ENCODE measurements around the gene NCOA1. TPM values are rescaled to one million over a fixed set of nuclear protein-coding genes. Genes with fewer than 3 reads are reported as not detected.

Gene NCOA1
- total and polyA plus RNA-seq, 4 experiments from 2014 or later, result 5.9 to 46.2 (median 34.8) TPM

DNA sequence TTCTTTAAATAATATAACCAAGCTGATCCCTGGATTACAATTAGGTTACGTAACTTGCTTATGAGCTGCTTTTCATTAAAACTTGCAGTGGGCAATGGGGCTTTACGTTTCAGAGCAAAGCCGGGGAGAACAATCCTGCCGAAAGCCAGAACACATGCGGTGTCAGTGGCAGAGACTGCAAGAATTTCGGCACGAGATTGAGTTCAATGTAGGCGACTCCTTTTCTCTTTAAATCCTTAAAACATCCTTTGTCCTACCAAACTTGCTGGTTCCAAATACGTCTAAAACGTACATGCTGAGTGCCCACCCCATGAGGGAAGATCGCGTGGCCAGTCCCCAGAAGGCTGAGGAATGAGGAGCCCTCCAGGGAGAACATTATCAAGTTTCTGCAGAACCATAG lies 36.8 kb upstream of the NCOA1 start:
- Mint-ChIP-seq H3K27me3 (peaks cover 0 to 7% of the 10 kb centered on the region in 2 donors), H3K27ac (peak overlapping the region in 1 of 7 donors; percentile 53), H3K36me3 (peaks cover 3 to 5% of the 10 kb centered on the region in 2 donors), H3K9me3 (peaks cover 0 to 19% (median 9%) of the 10 kb centered on the region in 8 donors), H3K4me3 (no peak overlapping the region), H3K4me1 (peaks cover 0 to 2% (median 0%) of the 10 kb centered on the region in 4 donors)
- DNase-seq, result no peak
- no peaks in the 10 kb centered on the region for H3K27me3 ChIP-seq (ENCODE audit: insufficient read depth, low read length)
- ChIA-PET POLR2A (ENCODE audit: partially characterized antibody) (no interaction called here), CTCF (ENCODE audit: partially characterized antibody) (no interaction called here)
- H3K4me3 ChIP-seq (ENCODE audit: low read length in 2 of 2), result no peak overlapping the region
- H3K36me3 ChIP-seq (ENCODE audit: insufficient read depth, low read length), result no peaks in the 10 kb centered on the region
- H3K9me3 ChIP-seq (ENCODE audit: control insufficient read depth in 1 of 2, low read length in 2 of 2), result no peaks in the 10 kb centered on the region
- intact Hi-C loops (cut with micrococcal nuclease), result no loop called here
- H3K27ac ChIP-seq (ENCODE audit: low read depth, low read length), result no peak overlapping the region
- H3K4me1 ChIP-seq (ENCODE audit: insufficient read depth, low read length), result no peaks in the 10 kb centered on the region

DNA sequence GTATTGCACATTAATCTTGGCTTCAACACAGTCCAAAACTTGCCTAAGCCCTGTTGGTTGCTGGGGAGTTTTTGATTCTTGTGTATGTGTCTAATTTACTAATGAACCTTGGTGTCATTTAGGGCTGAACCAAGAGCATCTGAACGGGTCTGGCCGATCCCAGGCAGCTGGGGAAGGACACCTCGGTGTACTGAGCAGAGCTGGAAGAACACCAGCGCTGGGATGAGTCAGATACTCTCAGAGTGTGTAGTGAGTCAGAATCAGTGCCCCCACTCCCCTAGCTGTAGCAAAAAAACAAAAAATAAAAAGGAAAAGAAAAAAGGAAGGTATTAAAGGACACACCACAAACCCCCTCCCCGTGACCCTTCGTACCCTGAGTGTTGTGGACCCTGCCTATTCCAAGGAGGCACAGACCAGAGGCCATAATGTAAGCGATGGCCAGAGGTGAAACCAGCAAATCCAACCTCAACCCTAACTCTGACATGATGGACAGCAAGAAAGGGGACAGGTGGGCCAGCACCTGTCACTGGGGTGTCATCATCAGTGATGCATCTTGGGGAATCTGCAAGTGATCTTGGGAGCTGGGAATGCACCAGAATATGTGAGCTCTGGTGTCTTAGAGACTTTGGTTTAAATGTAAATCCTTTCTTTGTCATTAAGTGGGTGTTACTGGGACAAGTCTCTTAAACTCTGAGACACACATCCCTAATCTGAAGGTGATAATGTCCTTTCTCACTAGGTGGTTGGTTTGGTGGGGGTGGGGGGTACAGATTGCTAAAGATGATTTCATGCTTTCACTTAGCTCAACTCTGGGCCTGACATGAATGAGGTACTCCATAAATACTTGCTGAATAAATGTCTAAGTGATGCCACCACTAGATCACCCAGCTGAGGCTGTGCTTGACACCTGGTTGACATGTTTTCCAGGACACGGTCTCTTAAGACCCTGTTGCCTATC lies 34.2 kb upstream of the NCOA1 start:
- Histone ChIP-seq H3K4me3 (ENCODE audit: low read length in 2 of 2) (no peak overlapping the region), H3K27ac (ENCODE audit: low read depth, low read length) (no peak overlapping the region), H3K27me3 (ENCODE audit: insufficient read depth, low read length) (no peaks in the 10 kb centered on the region), H3K36me3 (ENCODE audit: insufficient read depth, low read length) (no peaks in the 10 kb centered on the region), H3K9me3 (ENCODE audit: control insufficient read depth in 1 of 2, low read length in 2 of 2) (no peaks in the 10 kb centered on the region), H3K4me1 (ENCODE audit: insufficient read depth, low read length) (no peaks in the 10 kb centered on the region)
- Mint-ChIP-seq H3K9me3 (peaks cover 0 to 2% (median 0%) of the 10 kb centered on the region in 8 donors), H3K36me3 (no peaks in the 10 kb centered on the region), H3K4me1 (peaks cover 0 to 3% (median under 1%) of the 10 kb centered on the region in 4 donors), H3K27me3 (peaks cover 0 to 4% of the 10 kb centered on the region in 2 donors), H3K4me3 (no peak overlapping the region), H3K27ac (peak overlapping the region in 1 of 7 donors; percentile 60)
- DNase-seq, result no peak
- CTCF ChIA-PET (ENCODE audit: partially characterized antibody), result interaction anchor here (1.0 kb wide), 1 partner anchor 34 kb away, joined by 4 read pairs; no protein-coding TSS in a partner anchor
- POLR2A ChIA-PET (ENCODE audit: partially characterized antibody), result no interaction called here
- intact Hi-C loops (cut with micrococcal nuclease), result no loop called here

DNA sequence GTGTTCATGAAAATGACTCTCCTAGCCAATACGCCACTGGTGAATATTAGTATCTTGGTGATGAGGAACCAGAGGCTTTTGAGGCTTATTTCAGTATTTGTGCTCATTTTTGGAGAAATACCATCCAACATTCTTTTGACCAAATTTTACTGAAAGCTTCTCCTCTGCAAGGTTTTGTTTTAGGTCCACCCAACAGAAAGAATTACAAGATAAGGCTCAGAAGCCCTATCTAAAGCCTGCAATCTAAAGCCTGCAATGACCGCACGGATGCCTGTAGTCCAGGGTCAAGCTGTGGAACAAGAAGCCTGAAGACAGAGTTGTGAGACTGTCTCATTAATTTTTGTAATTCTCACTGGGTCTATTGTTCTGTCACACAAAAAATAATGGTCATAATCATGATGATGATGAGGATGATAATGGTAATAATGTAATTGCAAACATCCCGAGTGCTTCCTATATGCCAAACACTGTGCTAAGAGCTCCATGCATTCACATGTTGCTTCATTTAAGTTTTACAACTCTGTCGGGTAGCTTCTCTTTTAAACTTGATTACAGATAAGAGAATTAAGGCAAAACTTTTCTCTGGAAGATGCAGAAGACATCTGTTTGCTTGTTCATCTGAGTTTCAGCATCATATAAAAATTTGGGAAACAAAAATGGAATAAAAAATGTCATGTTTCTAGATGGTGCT lies 33.2 kb upstream of the NCOA1 start:
- Histone ChIP-seq H3K36me3 (ENCODE audit: insufficient read depth, low read length) (no peaks in the 10 kb centered on the region), H3K9me3 (ENCODE audit: control insufficient read depth in 1 of 2, low read length in 2 of 2) (no peaks in the 10 kb centered on the region), H3K4me3 (ENCODE audit: low read length in 2 of 2) (no peak overlapping the region), H3K27me3 (ENCODE audit: insufficient read depth, low read length) (no peaks in the 10 kb centered on the region), H3K27ac (ENCODE audit: low read depth, low read length) (no peak overlapping the region), H3K4me1 (ENCODE audit: insufficient read depth, low read length) (no peaks in the 10 kb centered on the region)
- peaks cover 0 to 4% of the 10 kb centered on the region in 2 donors for H3K27me3 Mint-ChIP-seq
- CTCF ChIA-PET (ENCODE audit: partially characterized antibody), result interaction anchor here (1.0 kb wide), 1 partner anchor 35 kb away, joined by 4 read pairs; no protein-coding TSS in a partner anchor
- intact Hi-C loops (cut with micrococcal nuclease), result no loop called here
- POLR2A ChIA-PET (ENCODE audit: partially characterized antibody), result no interaction called here
- H3K4me3 Mint-ChIP-seq, result no peak overlapping the region
- peaks cover 0 to 2% (median 0%) of the 10 kb centered on the region in 8 donors for H3K9me3 Mint-ChIP-seq
- H3K27ac Mint-ChIP-seq, result no peak overlapping the region
- H3K36me3 Mint-ChIP-seq, result no peaks in the 10 kb centered on the region
- DNase-seq, result no peak
- peaks cover 0 to 5% (median 2%) of the 10 kb centered on the region in 4 donors for H3K4me1 Mint-ChIP-seq

- Histone ChIP-seq H3K36me3 (ENCODE audit: insufficient read depth, low read length) (no peaks in the 10 kb centered on the region), H3K4me1 (ENCODE audit: insufficient read depth, low read length) (no peaks in the 10 kb centered on the region), H3K9me3 (ENCODE audit: control insufficient read depth in 1 of 2, low read length in 2 of 2) (no peaks in the 10 kb centered on the region), H3K27ac (ENCODE audit: low read depth, low read length) (no peak overlapping the region), H3K4me3 (ENCODE audit: low read length in 2 of 2) (no peak overlapping the region), H3K27me3 (ENCODE audit: insufficient read depth, low read length) (no peaks in the 10 kb centered on the region)
- no peak for DNase-seq
- ChIA-PET CTCF (ENCODE audit: partially characterized antibody) (interaction anchor here (1.6 kb wide), 1 partner anchor 9 kb away, joined by 5 read pairs; no protein-coding TSS in a partner anchor), POLR2A (ENCODE audit: partially characterized antibody) (no interaction called here)
- H3K36me3 Mint-ChIP-seq, result no peaks in the 10 kb centered on the region
- intact Hi-C loops (cut with micrococcal nuclease), result no loop called here
- H3K27me3 Mint-ChIP-seq, result peaks cover 0 to 5% of the 10 kb centered on the region in 2 donors
- no peak overlapping the region for H3K4me3 Mint-ChIP-seq
- H3K4me1 Mint-ChIP-seq, result peaks cover 0 to 5% (median 2%) of the 10 kb centered on the region in 4 donors
- H3K27ac Mint-ChIP-seq, result no peak overlapping the region
- H3K9me3 Mint-ChIP-seq, result peaks cover 0 to 2% (median 0%) of the 10 kb centered on the region in 8 donors
These were observed 31.6 kb upstream of the NCOA1 start for GRCh38 chr2:24459224-24460161.

GRCh38 chr2:24461685-24462084 lies 29.4 kb upstream of the NCOA1 start:
- Mint-ChIP-seq H3K4me3 (peak overlapping the region in 1 of 8 donors; percentile 21), H3K36me3 (no peaks in the 10 kb centered on the region), H3K27me3 (peaks cover 0 to 5% of the 10 kb centered on the region in 2 donors), H3K4me1 (peaks cover 0 to 5% (median 1%) of the 10 kb centered on the region in 4 donors), H3K27ac (peak overlapping the region in 1 of 7 donors; percentile 38), H3K9me3 (peaks cover 0 to 2% (median 0%) of the 10 kb centered on the region in 8 donors)
- Histone ChIP-seq H3K4me1 (ENCODE audit: insufficient read depth, low read length) (no peaks in the 10 kb centered on the region), H3K27ac (ENCODE audit: low read depth, low read length) (no peak overlapping the region), H3K36me3 (ENCODE audit: insufficient read depth, low read length) (no peaks in the 10 kb centered on the region), H3K4me3 (ENCODE audit: low read length in 2 of 2) (no peak overlapping the region), H3K9me3 (ENCODE audit: control insufficient read depth in 1 of 2, low read length in 2 of 2) (no peaks in the 10 kb centered on the region), H3K27me3 (ENCODE audit: insufficient read depth, low read length) (no peaks in the 10 kb centered on the region)
- ChIA-PET CTCF (ENCODE audit: partially characterized antibody) (no interaction called here), POLR2A (ENCODE audit: partially characterized antibody) (no interaction called here)
- no peak for DNase-seq
- intact Hi-C loops (cut with micrococcal nuclease), result no loop called here

DNA sequence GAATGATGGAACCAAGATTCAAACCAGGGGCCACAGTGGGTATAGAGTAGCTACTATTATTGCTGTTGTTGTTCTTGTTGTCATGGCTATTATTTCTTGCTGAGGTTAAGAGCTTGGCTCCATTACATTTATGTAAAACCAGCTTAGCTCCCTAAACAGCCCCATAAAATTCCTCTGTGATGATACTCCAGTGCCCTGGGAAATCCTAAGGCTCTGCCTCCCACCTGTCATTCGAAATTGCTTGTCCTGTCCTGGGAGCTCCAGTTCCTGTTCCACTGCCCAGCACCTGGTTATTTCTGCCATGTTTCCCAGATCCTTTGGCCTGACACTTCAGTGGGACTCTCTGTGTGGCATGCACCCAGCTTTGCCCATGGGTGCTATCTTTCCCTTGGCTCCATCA lies 27.8 kb upstream of the NCOA1 start:
- peaks cover 0 to 3% of the 10 kb centered on the region in 2 donors for H3K27me3 Mint-ChIP-seq
- H3K36me3 ChIP-seq (ENCODE audit: insufficient read depth, low read length), result no peaks in the 10 kb centered on the region
- DNase-seq, result no peak
- ChIA-PET CTCF (ENCODE audit: partially characterized antibody) (no interaction called here), POLR2A (ENCODE audit: partially characterized antibody) (no interaction called here)
- intact Hi-C loops (cut with micrococcal nuclease), result no loop called here
- H3K9me3 ChIP-seq (ENCODE audit: control insufficient read depth in 1 of 2, low read length in 2 of 2), result no peaks in the 10 kb centered on the region
- peak overlapping the region in 1 of 7 donors; percentile 53 for H3K27ac Mint-ChIP-seq
- H3K4me1 ChIP-seq (ENCODE audit: insufficient read depth, low read length), result no peaks in the 10 kb centered on the region
- H3K4me1 Mint-ChIP-seq, result peaks cover 0 to 5% (median 1%) of the 10 kb centered on the region in 4 donors
- H3K4me3 ChIP-seq (ENCODE audit: low read length in 2 of 2), result no peak overlapping the region
- H3K4me3 Mint-ChIP-seq, result no peak overlapping the region
- peaks cover 0 to 2% (median 0%) of the 10 kb centered on the region in 8 donors for H3K9me3 Mint-ChIP-seq
- H3K36me3 Mint-ChIP-seq, result no peaks in the 10 kb centered on the region
- H3K27ac ChIP-seq (ENCODE audit: low read depth, low read length), result no peak overlapping the region
- H3K27me3 ChIP-seq (ENCODE audit: insufficient read depth, low read length), result no peaks in the 10 kb centered on the region

Measured in CD4-positive, alpha-beta memory T cell (primary cell).